Measurements from ENCODE around the gene PRR33.

Gene PRR33

GRCh38 chr11:1916986-1917522 is 25.4 kb upstream of the PRR33 start:
- FAIRE-seq (no peak), DNase-seq (ENCODE audit: low spot score) (no peak)

- no peak for DNase-seq (ENCODE audit: low spot score)
- no peak for FAIRE-seq
These were observed 24.7 kb upstream of the PRR33 start for GRCh38 chr11:1916132-1916985.

DNA sequence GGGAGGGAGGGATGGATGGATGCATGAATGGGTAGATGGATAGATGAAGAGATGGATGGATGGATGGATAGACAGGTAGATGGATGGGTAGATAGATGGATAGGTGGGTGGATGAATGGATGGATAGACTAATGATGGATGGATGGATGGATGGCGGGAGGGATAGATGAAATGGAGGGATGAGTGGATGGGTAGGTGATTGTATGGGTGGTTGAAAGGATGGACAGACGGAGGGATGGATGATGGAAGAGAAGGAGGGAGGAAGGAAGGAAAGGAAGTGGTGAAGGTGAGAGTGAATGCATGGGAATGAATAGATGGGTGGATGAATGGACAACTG is 24.1 kb upstream of the PRR33 start:
- no peak for DNase-seq (ENCODE audit: low spot score)
- FAIRE-seq = no peak

GRCh38 chr11:1913271-1914060 is 21.8 kb upstream of the PRR33 start:
- FAIRE-seq = no peak
- no peak for DNase-seq (ENCODE audit: low spot score)

GRCh38 chr11:1912289-1912878 is 20.7 kb upstream of the PRR33 start:
- no peak for DNase-seq (ENCODE audit: low spot score)
- no peak for FAIRE-seq

DNA sequence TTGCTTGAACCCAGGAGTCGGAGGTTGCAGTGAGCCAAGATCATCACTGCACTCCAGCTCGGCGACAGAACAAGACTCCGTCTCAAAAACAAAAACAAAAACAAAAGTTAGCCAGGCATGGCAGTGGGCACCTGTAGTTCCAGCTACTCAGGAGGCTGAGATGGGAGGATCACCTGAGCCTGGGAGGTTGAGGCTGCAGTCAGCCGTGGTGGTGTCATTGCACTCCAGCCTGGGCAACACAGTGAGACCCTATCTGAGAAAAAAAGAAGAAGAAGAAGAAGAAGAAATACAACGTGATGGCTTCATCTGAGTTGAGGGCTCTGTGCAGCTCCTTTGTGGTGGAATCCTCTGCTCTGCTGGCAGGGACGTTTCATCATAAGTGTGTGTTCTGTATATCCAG is 17.8 kb upstream of the PRR33 start:
- DNase-seq (ENCODE audit: low spot score) = no peak
- no peak for FAIRE-seq

- no peak for FAIRE-seq
- DNase-seq (ENCODE audit: low spot score) = no peak
These were observed 16.9 kb upstream of the PRR33 start for GRCh38 chr11:1908618-1909017.

- DNase-seq (ENCODE audit: low spot score) = no peak
- FAIRE-seq = no peak
These were observed 15.1 kb upstream of the PRR33 start for GRCh38 chr11:1906611-1907423.

GRCh38 chr11:1906181-1906580 is 14.5 kb upstream of the PRR33 start:
- FAIRE-seq (no peak), DNase-seq (ENCODE audit: low spot score) (no peak)

- no peak for FAIRE-seq
These were observed 8.0 kb upstream of the PRR33 start for GRCh38 chr11:1899686-1900085.

DNA sequence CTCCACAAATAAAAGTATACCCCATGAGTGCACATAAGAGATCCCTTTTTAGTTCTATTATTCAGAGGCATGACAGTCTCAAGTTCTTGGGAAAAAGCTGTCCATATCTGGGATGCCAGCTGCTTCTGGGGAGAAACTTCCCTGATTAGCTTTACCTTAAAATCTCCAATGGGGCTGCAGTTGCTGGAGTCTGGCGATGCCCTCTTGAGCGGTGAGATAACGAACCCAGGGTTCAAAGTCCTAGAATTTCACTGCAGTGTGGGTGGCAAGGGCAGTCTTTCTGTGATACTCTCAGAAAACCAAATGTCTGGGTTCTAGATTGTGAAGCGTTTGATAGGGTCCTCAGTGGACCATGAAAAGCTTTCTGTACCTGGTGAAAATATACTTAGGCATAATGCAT is 7.4 kb upstream of the PRR33 start:
- DNase-seq (ENCODE audit: low spot score) = no peak
- FAIRE-seq = no peak

More at GRCh38 chr11:1899686-1900085, 8.0 kb upstream of the PRR33 start:
- DNase-seq (ENCODE audit: low spot score) = no peak

DNA sequence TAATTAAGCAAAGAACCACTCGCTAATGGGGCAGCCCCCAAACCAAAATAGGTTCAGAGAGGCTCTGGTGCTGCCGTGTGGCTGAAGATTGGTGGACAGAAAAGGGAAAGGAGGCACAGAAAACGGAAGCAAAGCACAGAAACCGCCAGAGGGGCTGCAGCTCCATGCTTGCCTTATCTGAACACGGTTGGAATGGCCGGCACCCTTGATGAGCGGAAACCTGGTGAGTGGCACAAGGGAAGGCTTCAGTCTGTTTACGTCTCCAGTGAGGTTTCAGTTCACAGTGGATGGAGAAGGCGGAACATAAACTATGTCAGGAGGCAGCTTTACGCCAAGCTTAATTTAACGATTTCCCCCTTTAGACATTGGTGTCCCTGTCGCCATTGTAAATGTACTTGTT is 5.2 kb upstream of the PRR33 start:
- FAIRE-seq (no peak), DNase-seq (ENCODE audit: low spot score) (no peak)

DNA sequence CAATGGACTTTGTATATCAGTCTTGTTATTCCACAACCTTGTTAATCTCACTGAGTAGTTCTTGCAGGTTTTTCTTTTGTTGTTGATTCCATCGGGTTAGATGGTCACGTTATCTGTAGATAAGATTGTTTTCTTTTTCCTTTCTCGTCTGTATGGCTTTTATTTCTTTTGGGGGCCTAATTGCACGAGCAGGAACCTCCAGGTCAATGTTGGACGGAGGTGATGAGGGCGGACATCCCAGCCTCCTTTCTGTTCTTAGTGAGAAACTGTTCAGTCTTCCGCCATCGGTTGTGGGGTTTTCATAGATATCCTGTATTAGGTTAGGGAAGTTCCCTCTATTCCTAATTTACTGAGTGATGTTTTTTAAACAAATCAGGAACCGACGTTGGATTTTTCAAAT is 4.8 kb upstream of the PRR33 start:
- no peak for FAIRE-seq

GRCh38 chr11:1894759-1895158 is 3.1 kb upstream of the PRR33 start:
- DNase-seq (ENCODE audit: low spot score) (no peak), FAIRE-seq (no peak)

More for the DNA sequence above, 4.8 kb upstream of the PRR33 start:
- DNase-seq (ENCODE audit: low spot score) = no peak

DNA sequence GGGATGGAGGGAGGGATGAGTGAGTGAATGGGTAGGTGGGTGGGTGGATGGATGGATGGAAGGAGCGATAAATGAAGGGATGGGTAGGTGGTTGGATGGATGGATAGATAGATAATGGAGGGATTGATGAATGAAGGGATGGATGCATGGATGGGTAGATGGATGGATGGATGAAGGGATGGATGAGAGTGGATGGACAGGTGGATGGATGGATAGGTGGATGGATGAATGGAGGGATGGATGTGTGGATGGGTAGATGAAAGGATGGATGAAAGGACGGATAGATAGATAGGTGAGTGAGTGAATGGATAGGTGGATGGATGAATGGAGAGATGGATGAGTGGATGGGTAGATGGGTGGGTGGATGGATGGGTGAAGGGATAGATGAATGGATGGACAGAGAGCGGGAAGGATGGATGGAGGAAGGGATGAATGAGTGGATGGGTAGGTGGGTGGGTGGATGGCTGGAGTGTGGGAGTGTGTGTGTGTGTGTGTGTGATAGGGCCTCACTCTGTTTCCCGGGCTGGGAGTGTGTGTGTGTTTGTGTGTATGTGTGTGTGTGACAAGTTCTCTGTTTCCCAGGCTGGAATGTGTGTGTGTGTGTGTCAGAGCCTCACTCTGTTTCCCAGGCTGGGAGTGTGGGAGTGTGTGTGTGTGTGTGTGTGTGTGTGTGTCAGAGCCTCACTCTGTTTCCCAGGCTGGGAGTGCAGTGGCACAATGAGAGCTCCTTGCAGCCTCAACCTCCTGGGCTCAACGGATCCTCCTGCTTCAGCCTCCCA is 2.1 kb upstream of the PRR33 start:
- DNase-seq (ENCODE audit: low spot score) (no peak), FAIRE-seq (no peak)

GRCh38 chr11:1892558-1892957 is 863 bp upstream of the PRR33 start:
- FAIRE-seq (no peak), DNase-seq (ENCODE audit: low spot score) (no peak)

DNA sequence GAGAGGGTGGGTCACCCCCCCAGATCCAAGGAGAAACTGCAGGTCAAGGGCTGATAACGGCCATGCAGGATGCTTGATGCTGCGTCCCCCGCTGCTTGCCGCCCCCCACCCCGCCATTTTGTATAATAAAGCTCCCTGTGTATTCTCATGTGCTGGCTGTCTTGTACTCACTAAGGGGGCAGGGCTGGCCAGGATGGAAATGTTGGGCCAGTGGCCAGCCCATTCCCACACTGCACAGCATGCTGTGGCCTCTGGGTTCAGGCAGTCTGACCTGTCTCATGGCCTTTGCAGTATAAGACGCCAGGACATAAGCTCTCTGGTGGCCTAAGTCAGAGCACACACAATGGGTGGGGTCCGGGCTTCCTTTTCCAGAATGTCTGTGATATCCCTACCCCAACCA is 421 bp upstream of the PRR33 start:
- FAIRE-seq (no peak), DNase-seq (ENCODE audit: low spot score) (no peak)

DNA sequence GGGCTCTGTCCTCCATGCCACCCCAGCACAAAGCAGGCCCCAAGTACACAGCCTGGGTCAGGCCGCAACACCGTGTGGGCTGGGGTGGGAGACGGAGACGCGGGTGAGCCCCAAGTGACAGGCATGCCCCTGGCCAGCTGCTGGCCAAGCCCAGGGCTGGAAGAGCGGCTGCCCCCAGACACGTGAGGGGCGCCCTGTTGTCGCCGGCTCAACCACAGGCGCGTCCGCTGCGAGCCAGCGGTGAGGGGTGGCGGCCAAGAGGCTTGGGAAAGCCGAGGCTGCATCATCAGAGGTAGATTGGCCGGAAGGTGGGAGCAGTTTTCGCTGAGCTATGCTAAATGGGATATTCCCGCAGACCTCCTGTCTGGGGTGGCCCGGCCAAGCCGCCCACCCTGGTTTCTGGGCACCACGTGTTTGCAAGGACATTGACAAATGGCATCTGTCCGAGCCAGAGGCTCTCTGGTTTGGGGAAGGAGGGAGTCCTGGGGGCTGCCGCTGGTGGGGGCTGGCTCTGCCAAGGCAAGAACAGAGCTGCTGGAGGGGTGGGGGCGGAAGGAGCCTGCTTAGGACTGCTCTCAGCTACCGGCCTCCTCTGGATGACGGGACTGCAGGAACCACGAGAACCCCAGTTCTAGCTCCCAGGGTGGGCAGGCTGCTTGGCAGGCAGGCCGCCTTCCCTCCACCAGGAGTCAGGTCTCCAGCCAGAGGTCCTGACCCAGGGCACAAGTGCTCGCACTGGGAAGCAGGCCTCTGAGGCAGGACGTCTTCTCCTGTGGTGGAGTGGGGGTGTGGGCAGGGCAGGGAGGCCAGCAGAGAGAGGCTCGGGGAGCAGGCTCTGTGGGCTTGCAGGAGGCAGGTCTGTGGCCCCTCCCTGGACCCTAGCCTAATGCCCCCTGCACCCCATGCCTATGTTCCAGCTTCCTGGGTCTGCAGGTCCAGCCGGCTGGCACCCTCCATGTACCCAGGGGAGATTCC is 552 bp downstream of the PRR33 start:
- FAIRE-seq (no peak), DNase-seq (ENCODE audit: low spot score) (no peak)
